ENCODE data around the gene PARM1. TPM values are rescaled to one million over a fixed set of nuclear protein-coding genes. Genes with fewer than 3 reads are reported as not detected.

The PARM1 gene
- total RNA-seq, 4 donors from 2014 or later: 12.9 to 25.7 (median 24.1) TPM

GRCh38 chr4:74944354-74944793 lies 11.5 kb downstream of the PARM1 start:
- no peak for DNase-seq (ENCODE audit: extremely low spot score)
- intact Hi-C loops (cut with DNase I): no loop called here
- no peaks in the 10 kb centered on the region for H3K27me3 ChIP-seq
- H3K27ac ChIP-seq (replicated peaks in 1 of 4): no peak overlapping the region
- no peak overlapping the region for H3K4me3 ChIP-seq
- TF ChIP-seq POLR2A (IDR thresholded peaks at IDR 0.05; ENCODE audit: low read depth) (no peak), POLR2AphosphoS5 (IDR thresholded peaks at IDR 0.05) (no peak), EP300 (IDR thresholded peaks at IDR 0.05) (no peak), CTCF (IDR thresholded peaks at IDR 0.05) (no peak)
- no peaks in the 10 kb centered on the region for H3K36me3 ChIP-seq
- H3K9me3 ChIP-seq: no peaks in the 10 kb centered on the region
- 77% methylated on average over 6 of the region's 6 CpGs for WGBS
- no peaks in the 10 kb centered on the region for H3K4me1 ChIP-seq

GRCh38 chr4:74946196-74946595 lies 13.3 kb downstream of the PARM1 start:
- 73% methylated on average over 3 of the region's 3 CpGs for WGBS
- no peaks in the 10 kb centered on the region for H3K9me3 ChIP-seq
- no peaks in the 10 kb centered on the region for H3K36me3 ChIP-seq
- no peaks in the 10 kb centered on the region for H3K27me3 ChIP-seq
- no peak overlapping the region for H3K4me3 ChIP-seq
- no peak for DNase-seq (ENCODE audit: extremely low spot score)
- no peak for TF ChIP-seq CTCF (IDR thresholded peaks at IDR 0.05)
- no peak for TF ChIP-seq POLR2AphosphoS5 (IDR thresholded peaks at IDR 0.05)
- TF ChIP-seq EP300 (IDR thresholded peaks at IDR 0.05): no peak
- TF ChIP-seq POLR2A (IDR thresholded peaks at IDR 0.05; ENCODE audit: low read depth): no peak
- no peaks in the 10 kb centered on the region for H3K4me1 ChIP-seq
- no peak overlapping the region for H3K27ac ChIP-seq (replicated peaks in 1 of 4)
- intact Hi-C loops (cut with DNase I): no loop called here

GRCh38 chr4:74947798-74948197 lies 14.9 kb downstream of the PARM1 start:
- Histone ChIP-seq H3K36me3 (no peaks in the 10 kb centered on the region), H3K4me3 (no peak overlapping the region), H3K4me1 (no peaks in the 10 kb centered on the region), H3K27me3 (no peaks in the 10 kb centered on the region), H3K9me3 (no peaks in the 10 kb centered on the region), H3K27ac (replicated peaks in 1 of 4) (no peak overlapping the region)
- DNase-seq (ENCODE audit: extremely low spot score): no peak
- intact Hi-C loops (cut with DNase I): no loop called here
- WGBS: 90% methylated on average over 2 of the region's 2 CpGs
- TF ChIP-seq POLR2AphosphoS5 (IDR thresholded peaks at IDR 0.05): no peak
- no peak for TF ChIP-seq POLR2A (IDR thresholded peaks at IDR 0.05; ENCODE audit: low read depth)
- no peak for TF ChIP-seq EP300 (IDR thresholded peaks at IDR 0.05)
- no peak for TF ChIP-seq CTCF (IDR thresholded peaks at IDR 0.05)

GRCh38 chr4:74948236-74948635 lies 15.3 kb downstream of the PARM1 start:
- no peak for DNase-seq (ENCODE audit: extremely low spot score)
- Histone ChIP-seq H3K9me3 (no peaks in the 10 kb centered on the region), H3K36me3 (no peaks in the 10 kb centered on the region), H3K27me3 (no peaks in the 10 kb centered on the region), H3K27ac (replicated peaks in 1 of 4) (no peak overlapping the region), H3K4me1 (no peaks in the 10 kb centered on the region), H3K4me3 (no peak overlapping the region)
- WGBS: 69% methylated on average over 2 of the region's 2 CpGs
- intact Hi-C loops (cut with DNase I): no loop called here
- TF ChIP-seq POLR2AphosphoS5 (IDR thresholded peaks at IDR 0.05): no peak

GRCh38 chr4:74950200-74950599 lies 17.3 kb downstream of the PARM1 start:
- 83% methylated on average over 3 of the region's 3 CpGs for WGBS
- Histone ChIP-seq H3K4me1 (no peaks in the 10 kb centered on the region), H3K27me3 (no peaks in the 10 kb centered on the region), H3K9me3 (no peaks in the 10 kb centered on the region), H3K36me3 (no peaks in the 10 kb centered on the region), H3K27ac (replicated peaks in 1 of 4) (no peak overlapping the region), H3K4me3 (no peak overlapping the region)
- DNase-seq (ENCODE audit: extremely low spot score): no peak
- intact Hi-C loops (cut with DNase I): no loop called here
- TF ChIP-seq CTCF (IDR thresholded peaks at IDR 0.05) (no peak), POLR2AphosphoS5 (IDR thresholded peaks at IDR 0.05) (no peak), POLR2A (IDR thresholded peaks at IDR 0.05; ENCODE audit: low read depth) (no peak), EP300 (IDR thresholded peaks at IDR 0.05) (no peak)

Data from esophagus muscularis mucosa (tissue), 4 donors.